ENCODE data around the gene NKX3-2. TPM values are rescaled to one million over a fixed set of nuclear protein-coding genes. Genes with fewer than 3 reads are reported as not detected.

The NKX3-2 gene
- total and polyA plus RNA-seq, 10 of the 15 experiments (the other 5 are each of a cell fraction or from before 2014, with no cell fraction given), result not detected

DNA sequence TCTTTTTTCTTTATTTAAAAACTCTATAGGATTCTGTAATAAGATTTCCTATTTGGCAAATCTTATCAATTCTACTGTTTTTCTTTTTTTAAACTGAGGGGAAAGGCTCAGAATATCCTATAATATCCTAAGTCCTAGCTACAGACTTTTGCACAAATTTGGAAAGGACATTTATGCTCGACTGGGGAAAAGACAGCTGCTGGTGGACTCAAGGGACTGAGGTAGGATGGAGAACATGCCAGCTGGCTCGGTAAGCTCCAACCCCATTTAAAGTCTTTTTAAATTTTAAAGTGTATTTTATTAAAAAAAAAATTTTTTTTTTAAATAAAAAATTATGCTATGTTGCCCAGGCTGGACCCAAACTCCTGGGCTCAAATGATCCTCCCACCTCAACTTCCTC lies 46.5 kb upstream of the NKX3-2 start:
- SMC1A ChIA-PET (ENCODE audit: uncharacterized antibody, unreplicated experiment), result interaction anchor here (0.9 to 1.5 kb wide), 2 partner anchors 18 to 30 kb away, joined by 3 read pairs; no protein-coding TSS in a partner anchor
- no peaks in the 10 kb centered on the region for H3K9me3 ChIP-seq (replicated peaks; ENCODE audit: control insufficient read depth, insufficient read depth, low read length)
- no peak overlapping the region for H3K27ac ChIP-seq (ENCODE audit: control insufficient read depth, insufficient read depth)
- no peak overlapping the region for H3K9ac ChIP-seq (ENCODE audit: control insufficient read depth, insufficient read depth, low read length)
- WGBS (ENCODE audit: insufficient coverage, insufficient replicate concordance, low lambda C conversion rate, missing lambda C conversion rate), result 100% methylated on average over 2 of the region's 2 CpGs
- POLR2A ChIA-PET, result no interaction called here
- intact Hi-C loops (cut with micrococcal nuclease; ENCODE audit: unreplicated experiment), result no loop called here
- no peak overlapping the region for H3K4me3 ChIP-seq
- H3K36me3 ChIP-seq (ENCODE audit: control insufficient read depth in 2 of 2, insufficient read depth in 2 of 2, low read length in 1 of 2), result peaks cover 2 to 32% of the 10 kb centered on the region in 2 experiments
- DNase-seq (ENCODE audit: low read depth, low spot score), result no peak
- H2AFZ ChIP-seq (ENCODE audit: control insufficient read depth, low read depth, low read length), result no peak overlapping the region
- H3K4me2 ChIP-seq (ENCODE audit: control insufficient read depth, insufficient read depth), result no peak overlapping the region
- H3K27me3 ChIP-seq (replicated peaks in 1 of 2; ENCODE audit: control insufficient read depth in 2 of 2, insufficient read depth in 2 of 2, low read length in 1 of 2), result no peaks in the 10 kb centered on the region
- no peak for ATAC-seq
- no peaks in the 10 kb centered on the region for H3K4me1 ChIP-seq (ENCODE audit: control insufficient read depth, insufficient read depth, low read length)
- TF ChIP-seq KDM1A (IDR thresholded peaks at IDR 0.05; ENCODE audit: borderline replicate concordance) (no peak), RAD21 (IDR thresholded peaks at IDR 0.05; ENCODE audit: insufficient read depth, low read depth, low read length) (no peak), ZBTB4 (CRISPR knock-in tag; IDR thresholded peaks at IDR 0.05) (no peak), CEBPB (IDR thresholded peaks at IDR 0.05; ENCODE audit: borderline replicate concordance in 1 of 2, low read depth in 2 of 2, low read length in 2 of 2) (no peak), EP300 (IDR thresholded peaks at IDR 0.05; ENCODE audit: borderline replicate concordance in 1 of 2, control insufficient read depth in 1 of 2, low read depth in 2 of 2, low read length in 2 of 2) (no peak), FOXM1 (IDR thresholded peaks at IDR 0.05; ENCODE audit: low read depth, low read length) (no peak), USF1 (IDR thresholded peaks at IDR 0.05; ENCODE audit: borderline replicate concordance, extremely low read length, insufficient read depth, low read depth, low read length) (no peak), SREBF1 (IDR thresholded peaks at IDR 0.05; ENCODE audit: low read length) (no peak), ESRRA (IDR thresholded peaks at IDR 0.05; ENCODE audit: low read length) (no peak)
- TF ChIP-seq, protein P1, sequence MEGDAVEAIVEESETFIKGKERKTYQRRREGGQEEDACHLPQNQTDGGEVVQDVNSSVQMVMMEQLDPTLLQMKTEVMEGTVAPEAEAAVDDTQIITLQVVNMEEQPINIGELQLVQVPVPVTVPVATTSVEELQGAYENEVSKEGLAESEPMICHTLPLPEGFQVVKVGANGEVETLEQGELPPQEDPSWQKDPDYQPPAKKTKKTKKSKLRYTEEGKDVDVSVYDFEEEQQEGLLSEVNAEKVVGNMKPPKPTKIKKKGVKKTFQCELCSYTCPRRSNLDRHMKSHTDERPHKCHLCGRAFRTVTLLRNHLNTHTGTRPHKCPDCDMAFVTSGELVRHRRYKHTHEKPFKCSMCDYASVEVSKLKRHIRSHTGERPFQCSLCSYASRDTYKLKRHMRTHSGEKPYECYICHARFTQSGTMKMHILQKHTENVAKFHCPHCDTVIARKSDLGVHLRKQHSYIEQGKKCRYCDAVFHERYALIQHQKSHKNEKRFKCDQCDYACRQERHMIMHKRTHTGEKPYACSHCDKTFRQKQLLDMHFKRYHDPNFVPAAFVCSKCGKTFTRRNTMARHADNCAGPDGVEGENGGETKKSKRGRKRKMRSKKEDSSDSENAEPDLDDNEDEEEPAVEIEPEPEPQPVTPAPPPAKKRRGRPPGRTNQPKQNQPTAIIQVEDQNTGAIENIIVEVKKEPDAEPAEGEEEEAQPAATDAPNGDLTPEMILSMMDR (IDR thresholded peaks at IDR 0.05 in 2 of 3, conservative IDR thresholded peaks at IDR 0.05 in 1 of 3; ENCODE audit: control insufficient read depth in 2 of 3, extremely low read depth in 1 of 3, insufficient read depth in 1 of 3, low read depth in 3 of 3, low read length in 3 of 3), result no peak
- TF ChIP-seq, protein P2, sequence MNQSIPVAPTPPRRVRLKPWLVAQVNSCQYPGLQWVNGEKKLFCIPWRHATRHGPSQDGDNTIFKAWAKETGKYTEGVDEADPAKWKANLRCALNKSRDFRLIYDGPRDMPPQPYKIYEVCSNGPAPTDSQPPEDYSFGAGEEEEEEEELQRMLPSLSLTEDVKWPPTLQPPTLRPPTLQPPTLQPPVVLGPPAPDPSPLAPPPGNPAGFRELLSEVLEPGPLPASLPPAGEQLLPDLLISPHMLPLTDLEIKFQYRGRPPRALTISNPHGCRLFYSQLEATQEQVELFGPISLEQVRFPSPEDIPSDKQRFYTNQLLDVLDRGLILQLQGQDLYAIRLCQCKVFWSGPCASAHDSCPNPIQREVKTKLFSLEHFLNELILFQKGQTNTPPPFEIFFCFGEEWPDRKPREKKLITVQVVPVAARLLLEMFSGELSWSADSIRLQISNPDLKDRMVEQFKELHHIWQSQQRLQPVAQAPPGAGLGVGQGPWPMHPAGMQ (IDR thresholded peaks at IDR 0.05; ENCODE audit: borderline replicate concordance), result no peak
- no peaks in the 10 kb centered on the region for H3K79me2 ChIP-seq (ENCODE audit: control insufficient read depth, insufficient read depth, low read length)
- CTCF ChIA-PET, result interaction anchor here (1.2 kb wide), 1 partner anchor 28 kb away, joined by 3 read pairs; no protein-coding TSS in a partner anchor
- no peaks in the 10 kb centered on the region for H4K20me1 ChIP-seq (ENCODE audit: control insufficient read depth, insufficient read depth)
- in situ Hi-C loops (cut with MboI), result no loop called here
- no peak for FAIRE-seq
- RAD21 ChIA-PET (ENCODE audit: unreplicated experiment), result no interaction called here
- no TSS peak for BruUV-seq (replicated peaks)
